T1000 (cell line): Measurements from ENCODE around the gene RIOK2.

Experiments
- DNase-seq: peaks from one replicate; lab custom pipeline; 2025; ENCODE audit warnings: mixed read lengths; lab: John Stamatoyannopoulos, UW

Gene RIOK2

GRCh38 chr5:97124335-97124734 is 58.7 kb downstream of the RIOK2 start:
- DNase-seq, result no peak

- DNase-seq, result no peak
These were observed 61.2 kb downstream of the RIOK2 start for GRCh38 chr5:97121848-97122247.

- DNase-seq, result no peak
These were observed 62.9 kb downstream of the RIOK2 start for GRCh38 chr5:97120195-97120594.

GRCh38 chr5:97119007-97119390 is 64.0 kb downstream of the RIOK2 start:
- no peak for DNase-seq

GRCh38 chr5:97118261-97119006 is 64.6 kb downstream of the RIOK2 start:
- no peak for DNase-seq

GRCh38 chr5:97115932-97116331 is 67.1 kb downstream of the RIOK2 start:
- no peak for DNase-seq

- no peak for DNase-seq
These were observed 70.8 kb downstream of the RIOK2 start for GRCh38 chr5:97112230-97112629.

GRCh38 chr5:97111616-97112015 is 71.4 kb downstream of the RIOK2 start:
- no peak for DNase-seq

GRCh38 chr5:97111004-97111403 is 72.0 kb downstream of the RIOK2 start:
- no peak for DNase-seq
